HG03066 (cell line): ENCODE results near the gene TCF7L1.
"Not testable (repeated sequence)": the region's sequence is repeated elsewhere in the genome, so short reads cannot be mapped to it uniquely, and the experiment has no call there.

Source experiments
- ATAC-seq: cut with Tn5 transposase; IDR thresholded peaks from one replicate; pipeline ENCODE4 v1.9.1; 2021; ENCODE audit warnings: low read depth; ENCODE audit not compliant: unreplicated experiment

Gene TCF7L1

DNA sequence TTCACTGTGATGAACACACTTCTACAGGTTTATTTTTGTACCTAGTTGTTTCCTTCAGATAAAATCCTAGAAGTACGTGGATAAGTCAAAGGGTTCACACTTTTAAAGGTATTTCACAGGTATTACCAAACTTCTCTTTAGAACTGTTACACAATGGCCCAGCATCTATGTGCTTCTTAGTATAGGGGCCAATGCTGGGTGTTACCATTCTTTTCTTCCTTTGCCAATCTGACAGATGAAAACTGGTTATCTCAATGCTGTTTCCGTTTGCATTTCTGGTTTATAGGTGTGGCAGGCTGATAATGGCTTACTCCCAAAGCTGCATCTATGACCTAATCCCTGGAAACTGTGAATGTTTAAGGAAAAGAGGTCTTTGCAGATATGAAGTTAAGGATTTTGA, 2.8 kb upstream of the TCF7L1 start:
- ATAC-seq, result no peak

DNA sequence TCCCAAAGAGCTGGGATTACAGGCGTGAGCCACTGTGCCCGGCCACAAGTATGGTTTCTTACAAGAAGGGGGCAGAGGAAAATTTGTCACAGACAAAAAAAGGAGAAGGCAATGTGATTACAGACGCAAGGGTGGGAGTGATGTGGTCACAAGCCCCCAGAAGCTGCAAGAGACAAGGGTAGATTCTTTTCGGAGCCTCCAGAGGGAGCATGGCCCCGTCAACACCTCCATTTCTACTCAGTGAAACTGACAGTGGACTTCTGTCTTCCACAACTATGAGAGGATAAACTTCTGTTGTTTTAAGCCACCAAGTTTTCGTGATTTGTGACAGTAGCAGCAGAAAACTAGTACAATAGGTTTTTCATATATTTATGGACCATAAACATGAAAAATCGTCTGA, 2.1 kb upstream of the TCF7L1 start:
- no peak for ATAC-seq

DNA sequence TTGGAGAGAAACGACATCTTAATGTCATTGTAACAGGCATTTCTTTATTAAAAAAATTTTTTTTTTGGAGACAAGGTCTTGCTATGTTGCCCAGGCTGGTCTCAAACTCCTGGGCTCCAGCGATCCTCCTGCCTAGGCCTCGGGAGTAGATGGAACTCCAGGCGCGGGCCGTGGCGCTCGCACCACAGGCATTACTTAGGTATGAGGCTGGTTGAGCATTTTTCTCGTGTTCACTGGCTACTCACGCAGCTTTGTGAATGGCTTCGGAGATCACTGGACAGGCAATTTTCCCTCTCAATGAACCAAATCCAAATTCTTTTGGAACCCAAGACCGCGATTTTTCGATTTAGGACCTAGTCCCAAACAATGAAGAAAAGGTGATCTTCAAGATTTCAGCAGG, 795 bp upstream of the TCF7L1 start:
- ATAC-seq, result no peak

DNA sequence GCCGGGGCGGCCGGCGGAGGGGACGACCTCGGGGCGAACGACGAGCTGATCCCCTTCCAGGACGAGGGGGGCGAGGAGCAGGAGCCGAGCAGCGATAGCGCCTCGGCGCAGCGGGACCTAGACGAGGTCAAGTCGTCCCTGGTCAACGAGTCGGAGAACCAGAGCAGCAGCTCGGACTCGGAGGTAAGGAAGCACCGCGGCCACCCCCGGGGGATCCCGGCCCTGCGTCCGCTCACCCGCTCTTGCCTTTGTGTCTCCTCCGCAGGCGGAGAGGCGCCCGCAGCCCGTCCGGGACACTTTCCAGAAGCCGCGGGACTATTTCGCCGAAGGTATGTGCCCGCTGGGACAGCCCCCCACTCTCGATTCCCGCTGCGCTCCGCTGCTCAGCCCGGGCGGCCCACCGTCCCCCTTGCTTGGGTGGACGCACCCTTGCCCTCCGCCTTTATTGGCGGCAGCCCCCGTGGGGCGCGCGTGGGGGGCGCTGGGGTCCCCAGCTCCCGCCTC, 611 bp downstream of the TCF7L1 start:
- ATAC-seq, result no peak

- no peak for ATAC-seq
These were observed 1.2 kb downstream of the TCF7L1 start for GRCh38 chr2:85134255-85134895.

DNA sequence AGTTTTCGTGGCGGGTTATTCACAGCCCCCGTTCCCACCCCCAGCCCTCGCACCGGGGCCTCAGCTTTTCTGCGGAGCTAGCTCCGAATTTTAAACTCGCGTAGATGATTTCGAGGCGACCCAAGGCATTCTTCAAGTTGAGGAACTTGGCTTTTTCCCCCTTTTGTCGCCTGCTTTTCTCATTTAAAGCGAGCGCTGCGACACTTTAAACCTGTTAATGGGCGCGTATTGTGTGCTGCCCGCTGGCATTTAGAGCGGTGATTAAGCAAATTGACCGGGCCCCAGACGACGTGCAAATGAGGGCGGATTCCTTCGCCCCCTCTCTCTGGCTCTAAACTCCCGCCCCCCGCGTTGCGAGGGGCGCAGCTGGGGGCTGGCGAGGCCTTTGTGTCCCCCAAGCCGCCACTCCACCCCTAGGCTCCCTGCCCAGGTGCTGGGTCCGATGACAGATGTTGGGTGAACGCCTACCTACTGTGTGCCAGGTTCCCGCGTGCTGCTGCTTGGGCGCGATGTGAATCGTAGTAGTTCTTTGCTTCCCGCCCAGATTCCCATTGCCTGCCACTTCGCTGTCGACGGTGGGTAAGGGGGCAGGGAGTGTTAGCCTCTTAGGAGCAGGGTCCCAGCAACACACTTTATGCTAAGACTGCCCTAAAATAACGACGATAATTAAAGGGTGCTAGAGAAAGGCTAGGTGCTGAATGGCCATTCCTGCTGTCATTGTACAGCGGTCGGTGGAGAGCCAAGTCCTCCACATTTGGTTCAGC, 1.9 kb downstream of the TCF7L1 start:
- no peak for ATAC-seq

DNA sequence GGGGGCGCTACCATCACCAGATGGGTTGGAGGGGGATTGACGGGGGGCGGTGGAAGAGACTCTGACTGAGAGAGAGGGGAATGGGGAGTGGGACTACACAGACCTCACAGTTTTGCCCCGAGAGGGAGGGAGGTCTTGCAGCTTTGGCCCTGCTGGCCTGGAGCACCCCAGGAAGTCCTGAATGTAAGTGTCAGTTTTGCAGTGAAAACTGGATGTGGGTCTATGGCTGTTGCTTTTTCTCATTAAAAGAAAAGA, 2.4 kb downstream of the TCF7L1 start:
- no peak for ATAC-seq

DNA sequence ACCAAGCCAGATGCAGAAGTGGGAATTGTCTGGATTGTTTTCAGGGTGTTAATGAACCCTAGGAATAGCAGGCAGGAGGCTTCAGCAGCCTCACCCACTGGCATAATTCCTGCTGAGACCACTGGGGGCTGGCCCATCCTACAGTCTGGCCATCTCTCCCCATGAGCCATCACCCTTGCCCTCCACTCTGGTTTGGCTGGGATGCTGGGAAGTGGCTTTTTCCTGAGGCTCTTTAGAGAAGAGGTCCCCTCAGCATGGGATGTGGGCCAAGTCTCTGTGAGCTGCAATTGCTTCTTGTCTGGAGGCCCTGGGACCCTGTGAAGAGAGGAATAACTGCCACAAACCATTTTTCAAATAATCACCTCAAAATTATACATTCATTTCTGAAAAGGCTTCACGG, 4.0 kb downstream of the TCF7L1 start:
- ATAC-seq, result no peak

GRCh38 chr2:85143463-85144082, 10.4 kb downstream of the TCF7L1 start:
- no peak for ATAC-seq

DNA sequence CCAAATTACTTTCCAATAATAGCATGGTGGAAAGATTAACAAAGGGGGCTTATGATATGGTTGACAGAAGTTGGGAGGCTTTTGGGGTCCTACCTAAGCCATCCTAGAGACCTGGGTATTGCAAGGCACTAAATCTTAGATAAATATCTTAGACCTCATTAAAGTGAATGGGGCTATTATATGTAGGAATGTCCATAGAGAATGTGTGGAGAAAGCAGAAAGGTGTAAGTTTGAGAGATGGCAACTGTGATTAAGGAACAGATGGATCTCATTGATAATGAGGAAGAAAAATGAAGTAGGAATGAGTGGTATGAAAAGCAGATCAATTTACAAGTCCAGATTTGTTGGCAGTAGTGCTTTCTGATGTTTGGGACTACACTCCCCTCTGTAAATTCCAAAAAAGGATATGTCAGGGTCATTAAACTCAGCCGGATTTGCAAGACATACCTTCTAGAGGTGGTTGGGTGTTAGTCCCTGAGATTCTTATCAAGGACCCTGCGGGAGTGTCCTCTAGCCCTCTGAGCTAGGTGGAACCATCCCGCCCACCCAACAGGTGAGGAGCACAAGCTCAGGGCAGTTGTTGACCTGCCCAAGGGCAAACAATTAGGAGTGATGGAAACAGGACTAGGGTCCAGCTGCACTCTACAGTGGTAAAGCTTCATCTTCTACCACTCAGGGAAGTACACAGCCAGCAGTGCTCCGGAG, 12.1 kb downstream of the TCF7L1 start:
- no peak for ATAC-seq

DNA sequence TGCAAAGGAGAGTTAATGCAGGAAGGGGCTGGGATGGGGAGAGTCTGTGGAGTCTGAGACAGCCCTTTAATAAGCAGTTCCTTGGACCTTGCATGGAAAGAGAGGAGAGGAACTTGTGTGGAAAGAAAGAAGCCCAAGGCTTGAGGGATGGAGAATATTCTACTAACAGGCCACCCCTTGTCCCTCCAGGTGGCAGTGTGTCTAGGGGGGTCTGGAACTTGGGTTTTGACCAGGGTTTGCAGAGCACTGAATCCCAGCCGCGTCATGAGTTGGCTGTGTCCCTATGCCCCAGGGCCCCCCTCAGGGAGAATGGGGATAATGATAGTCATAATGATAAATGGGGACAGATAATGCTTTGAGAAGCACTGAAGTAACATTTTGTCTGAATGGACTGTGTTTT, 15.0 kb downstream of the TCF7L1 start:
- ATAC-seq, result no peak

GRCh38 chr2:85151026-85151425, 17.8 kb downstream of the TCF7L1 start:
- ATAC-seq, result no peak

DNA sequence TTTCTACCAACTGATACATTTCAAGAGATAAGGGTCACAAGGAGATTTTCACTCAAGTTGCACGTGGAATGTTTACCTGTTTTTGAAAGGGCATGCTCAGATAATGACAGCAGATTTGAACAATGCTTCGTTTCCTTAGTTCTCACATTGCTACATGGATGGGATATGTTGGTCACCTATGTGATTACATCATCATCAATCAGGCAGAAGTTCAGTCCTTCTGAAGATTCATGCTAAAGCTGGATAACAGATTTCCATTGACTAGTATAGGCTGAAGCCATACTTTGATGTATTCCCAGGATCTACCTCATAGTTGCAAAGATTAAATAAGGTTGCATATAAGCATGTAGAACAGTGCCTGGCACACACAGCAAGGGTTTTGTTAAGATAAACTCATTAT, 19.7 kb downstream of the TCF7L1 start:
- no peak for ATAC-seq

GRCh38 chr2:85154048-85154753, 21.0 kb downstream of the TCF7L1 start:
- ATAC-seq, result no peak

DNA sequence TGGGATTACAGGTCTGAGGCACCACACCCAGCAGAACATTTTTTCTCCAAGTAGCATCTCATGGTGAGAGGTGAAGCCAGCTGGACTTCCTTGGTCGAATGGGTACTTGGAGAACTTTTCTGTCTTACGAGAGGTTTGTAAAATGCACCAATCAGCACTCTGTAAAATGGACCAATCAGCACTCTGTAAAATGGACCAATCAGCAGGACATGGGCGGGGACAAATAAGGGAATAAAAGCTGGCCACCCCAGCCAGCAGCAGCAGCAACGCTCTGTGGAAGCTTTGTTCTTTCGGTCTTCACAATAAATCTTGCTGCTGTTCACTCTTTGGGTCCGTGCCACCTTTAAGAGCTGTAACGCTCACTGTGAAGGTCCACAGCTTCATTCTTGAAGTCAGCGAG, 21.9 kb downstream of the TCF7L1 start:
- ATAC-seq, result not testable (repeated sequence)

DNA sequence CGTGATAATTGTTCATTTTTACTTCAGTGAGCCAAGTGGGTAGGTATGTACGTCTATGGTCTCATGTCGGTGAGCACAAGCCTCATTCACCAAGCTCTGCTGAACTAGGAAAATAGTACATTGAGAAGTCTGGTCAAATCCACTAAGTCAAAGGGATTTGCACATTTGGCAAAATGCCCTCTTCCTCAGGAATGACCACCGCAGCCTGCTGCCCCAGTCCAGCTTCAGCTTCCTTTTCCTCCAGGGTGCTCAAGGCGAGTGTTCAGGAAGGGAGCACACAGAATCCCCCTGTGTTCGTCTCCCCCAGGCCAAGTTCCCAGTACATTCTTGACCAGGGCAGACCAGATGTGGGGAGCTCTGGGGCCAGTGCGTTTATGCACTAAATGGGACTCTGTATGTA, 23.0 kb downstream of the TCF7L1 start:
- ATAC-seq, result no peak

DNA sequence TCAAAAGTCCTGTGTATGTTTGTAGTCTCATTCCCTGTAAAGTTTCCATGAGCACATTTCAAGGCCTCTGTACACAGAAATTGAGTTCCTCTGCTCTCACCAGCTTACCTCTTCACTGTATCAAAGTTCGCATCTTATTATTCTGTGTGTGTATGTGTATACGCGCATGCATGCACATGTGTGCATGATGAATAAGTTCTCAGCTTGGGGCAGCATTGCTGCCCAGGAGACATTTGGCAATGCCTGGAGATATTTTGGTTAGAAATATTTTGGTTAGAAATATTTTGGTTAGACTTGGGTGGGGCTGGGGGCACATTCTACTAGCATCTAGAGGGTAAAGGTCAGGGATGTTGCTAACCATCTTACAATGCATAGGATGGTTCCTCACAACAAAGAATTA, 23.4 kb downstream of the TCF7L1 start:
- ATAC-seq, result no peak

DNA sequence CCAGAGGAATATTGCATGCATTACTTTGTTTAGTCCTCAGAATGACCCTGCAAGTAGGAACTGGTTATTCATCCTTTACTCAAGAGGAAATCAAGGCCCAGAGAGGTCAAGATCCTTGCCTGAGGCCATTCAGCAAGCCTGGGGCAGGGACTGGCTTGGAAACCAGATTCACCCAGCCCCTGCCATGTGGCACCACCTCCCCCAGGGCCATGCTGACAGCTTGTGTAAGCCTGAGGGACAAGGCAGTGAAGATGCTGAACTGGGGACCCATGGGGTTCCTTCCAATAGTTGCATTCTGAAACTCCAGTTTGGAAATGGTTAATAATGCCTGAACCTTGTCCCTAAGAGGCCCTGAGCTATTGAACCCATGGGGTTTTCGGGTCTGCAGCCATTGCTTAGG, 24.2 kb downstream of the TCF7L1 start:
- ATAC-seq, result no peak

GRCh38 chr2:85158559-85159273, 25.5 kb downstream of the TCF7L1 start:
- no peak for ATAC-seq

GRCh38 chr2:85159589-85159988, 26.4 kb downstream of the TCF7L1 start:
- no peak for ATAC-seq
